Fibroblast of pulmonary artery (primary cell): ENCODE results near the gene IGLON5.

Source experiments
- DNase-seq: peaks from one replicate; pipeline ENCODE4 v3.0.0-alpha.2; 2010; ENCODE audit warnings: low read depth
- H3K4me3 ChIP-seq: replicated peaks from 2 replicates; pipeline ENCODE4 v1.5.1; 2011; ENCODE audit warnings: low read depth, mild to moderate bottlenecking, control low read depth, low read length, moderate library complexity
- TF ChIP-seq, protein P1 (sequence below): IDR thresholded peaks from 2 replicates; pipeline ENCODE4 v1.5.1; 2011; ENCODE audit warnings: mild to moderate bottlenecking, control low read depth, low read length, inconsistent platforms; ENCODE audit errors: missing control alignments

IGLON5 gene

DNA sequence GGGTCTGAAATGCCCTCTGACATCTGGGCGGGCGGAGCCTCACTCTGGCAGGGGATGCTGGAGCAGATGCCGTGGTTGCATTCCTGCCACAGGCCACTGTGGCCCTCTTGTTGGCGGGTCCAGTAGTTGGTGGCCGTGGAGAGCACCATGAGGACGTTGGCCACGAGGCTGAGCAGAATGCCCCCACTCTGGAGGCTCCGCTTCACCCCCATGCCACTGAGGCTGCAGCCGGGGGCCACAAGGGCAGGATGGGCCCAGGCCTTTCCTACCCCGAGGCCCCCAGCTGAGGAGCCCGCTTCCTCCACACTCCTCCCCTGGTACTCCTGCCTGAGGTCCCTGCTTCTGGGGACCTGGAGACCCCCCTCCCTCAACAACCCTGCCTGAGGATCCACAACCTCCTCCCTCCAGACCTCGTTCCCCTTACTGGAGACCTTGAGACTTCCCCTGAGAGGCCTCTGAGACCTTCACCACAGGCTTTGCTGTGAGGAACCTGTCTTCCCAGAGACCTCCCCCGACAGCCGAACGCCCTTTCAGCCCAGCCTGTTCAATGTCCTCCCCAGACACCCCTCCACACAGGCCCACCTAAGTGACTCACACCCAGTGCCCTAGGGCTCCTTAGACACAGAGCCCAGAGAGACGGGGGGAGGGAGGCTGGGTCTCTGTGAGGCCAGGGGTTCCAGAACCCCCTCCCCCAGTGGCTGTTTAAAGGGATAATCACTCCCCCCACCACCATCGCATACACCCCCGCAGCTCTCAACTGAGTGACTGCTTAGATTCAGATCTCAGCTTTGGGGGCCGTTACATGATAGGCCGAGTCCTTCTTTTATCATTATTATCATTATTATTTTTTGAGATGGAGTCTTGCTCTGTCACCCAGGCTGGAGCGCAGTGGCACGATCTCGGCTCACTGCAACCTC is 57.2 kb downstream of the IGLON5 start, which contains the start of gene CLDND2:
Gene CLDND2, minus strand, starts transcription at position 638 of the 917 bp plus-strand sequence. Its CDS starts 426 bp downstream, at position 212.
- DNase-seq: no peak
- peak within 1 kb of the TSS; percentile 80 for H3K4me3 ChIP-seq

DNA sequence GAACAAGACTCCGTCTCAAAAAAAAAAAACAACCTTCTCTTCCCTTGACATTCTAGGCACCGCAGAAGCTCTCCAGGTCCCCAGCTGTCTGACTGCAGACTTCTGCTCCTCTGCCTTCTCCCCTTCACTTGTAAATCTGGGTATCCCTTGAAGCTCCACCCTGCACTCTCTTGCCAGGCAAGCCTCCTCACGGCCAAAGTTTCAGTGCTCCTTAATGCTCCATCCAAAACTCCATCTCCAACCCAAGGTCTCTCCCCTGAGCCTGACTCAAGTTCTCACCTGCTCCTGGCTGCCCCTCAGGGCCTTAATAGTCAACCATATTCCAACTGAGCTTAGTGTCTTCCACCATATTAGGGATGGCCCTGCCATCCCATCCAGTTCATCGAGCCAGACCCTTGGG is 58.8 kb downstream of the IGLON5 start:
- no peak overlapping the region for H3K4me3 ChIP-seq

More for the DNA sequence above, 57.2 kb downstream of the IGLON5 start, which contains the start of gene CLDND2:
- TF ChIP-seq, protein P1, sequence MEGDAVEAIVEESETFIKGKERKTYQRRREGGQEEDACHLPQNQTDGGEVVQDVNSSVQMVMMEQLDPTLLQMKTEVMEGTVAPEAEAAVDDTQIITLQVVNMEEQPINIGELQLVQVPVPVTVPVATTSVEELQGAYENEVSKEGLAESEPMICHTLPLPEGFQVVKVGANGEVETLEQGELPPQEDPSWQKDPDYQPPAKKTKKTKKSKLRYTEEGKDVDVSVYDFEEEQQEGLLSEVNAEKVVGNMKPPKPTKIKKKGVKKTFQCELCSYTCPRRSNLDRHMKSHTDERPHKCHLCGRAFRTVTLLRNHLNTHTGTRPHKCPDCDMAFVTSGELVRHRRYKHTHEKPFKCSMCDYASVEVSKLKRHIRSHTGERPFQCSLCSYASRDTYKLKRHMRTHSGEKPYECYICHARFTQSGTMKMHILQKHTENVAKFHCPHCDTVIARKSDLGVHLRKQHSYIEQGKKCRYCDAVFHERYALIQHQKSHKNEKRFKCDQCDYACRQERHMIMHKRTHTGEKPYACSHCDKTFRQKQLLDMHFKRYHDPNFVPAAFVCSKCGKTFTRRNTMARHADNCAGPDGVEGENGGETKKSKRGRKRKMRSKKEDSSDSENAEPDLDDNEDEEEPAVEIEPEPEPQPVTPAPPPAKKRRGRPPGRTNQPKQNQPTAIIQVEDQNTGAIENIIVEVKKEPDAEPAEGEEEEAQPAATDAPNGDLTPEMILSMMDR: no peak

DNA sequence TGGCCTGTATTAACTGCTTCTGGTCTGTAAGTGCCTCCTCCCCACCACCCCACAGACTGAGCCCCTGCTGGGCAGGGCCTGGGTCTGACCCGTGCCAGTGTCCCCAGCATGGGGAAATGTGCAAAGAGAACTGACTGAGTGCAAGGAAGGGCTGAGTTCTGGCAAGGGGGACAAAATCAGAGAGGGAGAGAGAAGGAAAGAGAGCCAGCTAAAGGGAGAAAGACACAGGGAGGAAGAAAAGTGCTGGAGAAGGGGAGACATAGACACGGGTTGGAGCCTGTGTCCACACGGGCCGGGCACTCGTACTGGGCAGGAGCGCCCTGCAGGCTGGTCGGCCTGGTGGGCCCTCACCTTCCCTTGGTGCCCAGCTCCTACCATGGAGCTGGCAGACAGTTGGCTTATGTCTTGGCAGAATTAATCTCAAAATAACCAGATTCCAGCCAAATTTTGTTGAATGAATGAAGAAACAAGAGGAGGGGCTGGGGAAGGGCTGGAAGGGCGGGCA is 59.8 kb downstream of the IGLON5 start:
- TF ChIP-seq, protein P1: no peak
- no peak overlapping the region for H3K4me3 ChIP-seq
- no peak for DNase-seq

More for the DNA sequence above, 58.8 kb downstream of the IGLON5 start:
- DNase-seq: no peak
- TF ChIP-seq, protein P1: no peak

DNA sequence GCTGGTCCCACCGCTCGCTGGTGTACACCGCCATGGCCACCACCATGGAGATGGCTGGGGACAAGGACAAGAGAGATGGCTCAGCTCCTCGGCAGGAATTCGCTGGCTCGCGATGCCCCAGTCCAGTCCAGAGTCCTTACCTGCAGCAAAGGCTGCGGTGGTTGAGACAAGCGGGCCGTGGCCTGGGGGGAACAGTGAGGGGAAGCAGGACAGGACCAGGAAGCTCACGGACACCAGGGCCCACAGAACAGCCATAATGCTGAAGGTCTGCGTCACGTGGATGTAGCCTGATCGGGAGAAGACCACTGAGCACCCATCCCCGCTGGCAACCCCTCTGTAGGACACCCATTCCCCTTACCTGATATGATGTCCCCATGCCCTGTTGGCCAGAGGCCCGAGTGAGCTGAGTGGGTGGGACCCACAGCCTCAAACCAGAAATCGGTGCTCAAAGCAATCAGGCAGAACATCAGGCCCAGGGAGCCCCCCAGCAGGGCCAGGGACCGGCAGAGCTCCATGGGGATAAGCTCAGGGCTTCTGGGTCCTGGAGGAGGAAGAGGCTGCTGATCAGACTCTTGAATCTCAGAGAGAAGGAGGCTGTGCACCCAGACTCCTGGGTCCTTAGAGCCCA is 60.7 kb downstream of the IGLON5 start:
- H3K4me3 ChIP-seq: no peak overlapping the region
- no peak for DNase-seq
- TF ChIP-seq, protein P1: no peak

DNA sequence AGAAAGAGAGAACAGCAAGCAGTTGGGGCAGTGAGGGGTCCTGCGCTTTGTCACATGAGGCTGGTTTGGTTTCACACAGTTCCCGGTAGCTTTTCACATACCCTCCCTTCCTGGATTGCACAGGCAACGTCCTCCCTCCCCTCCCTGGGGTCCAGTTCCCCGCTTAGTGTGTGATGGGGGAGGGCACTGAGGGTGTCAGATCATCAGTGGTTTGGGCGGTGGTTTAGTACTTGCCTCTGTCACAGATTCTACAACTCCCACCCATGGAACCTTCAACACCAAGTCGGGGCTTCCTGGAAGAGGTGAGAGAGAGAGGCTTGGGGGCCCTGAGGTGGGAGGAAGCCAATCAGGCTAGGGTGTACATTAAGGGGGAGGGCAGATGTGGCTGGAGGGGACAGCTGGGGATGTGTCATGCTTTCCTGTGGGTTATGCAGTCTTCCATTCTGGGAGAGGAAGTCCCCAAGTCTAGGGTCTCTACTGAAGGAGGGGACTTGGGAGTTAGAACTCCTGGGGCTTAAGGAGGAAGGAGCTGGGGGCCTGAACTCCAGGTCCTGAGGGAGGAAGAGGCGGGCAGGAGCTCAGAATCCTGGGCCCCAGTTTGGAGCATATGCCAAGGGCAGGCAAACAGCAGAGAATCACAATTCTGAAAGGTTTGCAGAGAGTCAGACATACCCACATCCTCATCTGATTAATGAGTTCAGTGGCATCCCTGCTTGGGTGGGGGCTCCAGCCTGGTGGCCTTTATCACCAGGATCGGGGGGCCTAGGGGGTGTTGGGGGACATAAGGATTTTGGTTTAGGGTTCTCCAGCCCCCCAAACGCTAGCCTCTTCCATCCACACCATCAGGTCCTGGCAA is 61.4 kb downstream of the IGLON5 start, which contains the start of gene NKG7:
Gene NKG7, minus strand, starts transcription at position 6 of the 856 bp plus-strand sequence. CDS start 119 bp downstream, outside the sequence.
- H3K4me3 ChIP-seq: no peak within 1 kb of the TSS
- no peak for DNase-seq
- TF ChIP-seq, protein P1: no peak
